Motor neuron (in vitro differentiated cells): Measurements from ENCODE around the gene ZBTB12. TPM values are rescaled to one million over a fixed set of nuclear protein-coding genes. Genes with fewer than 3 reads are reported as not detected.
"Not testable (repeated sequence)": the region's sequence is repeated elsewhere in the genome, so short reads cannot be mapped to it uniquely, and the experiment has no call there.

Source experiments
- ATAC-seq, 8 experiments: fragments of 200-7000 bp; cut with Tn5 transposase; replicated peaks in 6 of 8; 2 replicates each; pipeline ENCODE4 v1.8.0; 2021; ENCODE audit warnings: mild to moderate bottlenecking in 8 of 8, moderate library complexity in 8 of 8
- H3K27ac ChIP-seq, 2 donors: fragments of 250-450 bp; sonication (Bioruptor Pico); 2 replicates each; pipeline ENCODE4 v1.9.0; 2021; ENCODE audit warnings: antibody characterized with exemption in 2 of 2, mild to moderate bottlenecking in 2 of 2, moderate library complexity in 1 of 2
- H3K4me1 ChIP-seq, 2 donors: fragments of 250-450 bp; sonication (Bioruptor Pico); replicated peaks in 1 of 2; 2 replicates each; pipeline ENCODE4 v1.6.1; 2021; ENCODE audit warnings: antibody characterized with exemption in 2 of 2, mild to moderate bottlenecking in 2 of 2, moderate library complexity in 1 of 2
- H3K4me3 ChIP-seq, 5 donors: fragments of 250-450 bp; sonication (Bioruptor Pico); 2 replicates each; pipeline ENCODE4 v1.9.0; 2021; ENCODE audit warnings: antibody characterized with exemption in 5 of 5, mild to moderate bottlenecking in 5 of 5, moderate library complexity in 4 of 5
- WGBS, 10 experiments: fragments of 450-650 bp; shearing (Covaris generic); methylation state at CpG; one replicate each; pipeline ENCODE4 v1.0.0; 2022; 5-methylcytosine and 5-hydroxymethylcytosine counted together
- in situ Hi-C, 9 experiments: fragments of 400-800 bp; cut with MboI; loops; one replicate each; pipeline ENCODE4 v1.15.0; 2021; ENCODE audit warnings: low sequenced_read_pairs in 9 of 9, low pct_unique_long_range_greater_than_20kb in 2 of 9; ENCODE audit not compliant: unreplicated experiment in 9 of 9
- total RNA-seq, 8 experiments: library from RNA; unstranded; fragments of 300-600 nt; gene quantifications; 2 replicates each; pipeline versions ENCODE4 v1.2.3 to v1.2.4, GENCODE V29; 2022

The ZBTB12 gene
- total RNA-seq, 8 experiments from 2014 or later = 1.9 to 34.9 (median 15.9) TPM

GRCh38 chr6:31875877-31876276 is 26.0 kb downstream of the ZBTB12 start:
- no peak overlapping the region for H3K27ac ChIP-seq
- WGBS, 10 experiments = 0 to 75% (median 65%) methylated on average over 1 to 3 of the region's 5 CpGs; no CpG with 5 or more reads in 4 of the 10 experiments
- no peaks in the 10 kb centered on the region for H3K4me1 ChIP-seq
- in situ Hi-C loops = no loop called here
- no peak for ATAC-seq
- no peak overlapping the region for H3K4me3 ChIP-seq

DNA sequence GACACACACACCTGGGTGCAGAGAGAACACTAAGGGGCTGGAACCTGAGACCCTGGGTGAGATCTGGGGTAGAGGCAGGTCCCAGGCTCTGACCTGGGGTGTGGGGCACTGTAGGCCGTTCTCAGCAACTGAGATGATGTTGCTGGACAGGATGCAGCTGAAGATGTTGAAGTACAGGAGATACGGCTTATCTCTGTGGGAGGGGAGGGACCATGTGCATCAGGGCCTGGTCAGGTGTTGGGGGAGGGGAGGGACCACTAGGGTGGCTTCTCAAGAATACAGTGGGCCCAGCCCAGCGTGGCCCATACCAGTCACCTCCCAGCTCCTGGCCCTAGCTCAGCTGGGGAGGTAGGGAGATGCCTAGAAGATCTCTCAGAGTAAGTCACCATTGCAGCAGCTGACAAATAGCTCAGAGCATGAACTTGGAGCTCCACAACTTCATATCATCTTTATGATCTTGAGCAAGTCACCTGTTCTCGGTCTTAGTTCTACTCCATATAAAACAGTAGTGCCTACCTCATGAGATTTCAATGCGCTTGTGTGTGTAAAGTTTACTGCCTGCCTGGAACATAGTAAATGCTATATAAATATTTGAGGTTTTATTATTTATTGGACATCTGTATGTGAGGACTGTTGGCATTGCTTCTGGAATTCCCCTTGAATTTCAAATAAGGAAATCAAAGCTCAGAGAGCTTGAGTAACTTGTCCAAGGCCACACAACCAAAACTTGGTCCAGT is 26.9 kb downstream of the ZBTB12 start:
- H3K4me3 ChIP-seq = no peak overlapping the region
- no peak for ATAC-seq
- in situ Hi-C loops = no loop called here
- H3K4me1 ChIP-seq = no peaks in the 10 kb centered on the region
- WGBS, 10 experiments = 69 to 100% (median 79%) methylated on average over 1 to 2 of the region's 5 CpGs; no CpG with 5 or more reads in 2 of the 10 experiments
- H3K27ac ChIP-seq = no peak overlapping the region

- Histone ChIP-seq H3K4me1 (no peaks in the 10 kb centered on the region), H3K27ac (no peak overlapping the region), H3K4me3 (no peak overlapping the region)
- 53 to 83% (median 64%) methylated on average over 1 to 3 of the region's 4 CpGs; no CpG with 5 or more reads in 5 of the 10 experiments for WGBS, 10 experiments
- no peak for ATAC-seq
- in situ Hi-C loops = no loop called here
These were observed 27.7 kb downstream of the ZBTB12 start for GRCh38 chr6:31874084-31874670.

- no peak overlapping the region for H3K4me3 ChIP-seq
- ATAC-seq = peak; percentile 22 to 46 (median 36)
- 50% methylated on average over 2 of the region's 9 CpGs; no CpG with 5 or more reads in 9 of the 10 experiments for WGBS, 10 experiments
These were observed 30.7 kb downstream of the ZBTB12 start for GRCh38 chr6:31871046-31871659.

DNA sequence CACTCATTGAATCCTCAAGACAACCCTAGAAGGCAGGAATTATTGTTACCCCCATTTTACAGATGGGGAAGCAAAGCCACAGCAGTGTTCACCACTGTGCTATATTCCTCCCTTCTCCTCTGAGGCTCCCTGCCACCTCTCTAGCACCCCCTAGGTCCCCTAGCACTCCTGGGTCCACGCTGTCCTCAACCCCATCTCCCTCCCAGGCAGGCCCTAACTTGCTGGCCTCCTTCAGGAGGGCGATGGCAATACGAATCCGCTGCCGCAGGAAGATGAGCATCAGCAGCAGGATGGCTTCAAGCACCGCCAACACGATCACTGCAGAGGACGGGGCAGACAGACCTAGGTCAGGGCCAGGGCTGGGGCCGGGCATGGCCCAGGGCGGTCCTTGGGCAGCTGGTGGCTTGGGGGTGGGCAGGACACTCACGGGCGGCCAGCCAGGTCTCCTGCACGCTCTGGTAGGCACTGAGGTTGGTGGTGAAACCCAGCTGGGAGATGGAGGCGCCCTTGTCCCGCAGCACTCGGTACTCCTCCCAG is 31.4 kb downstream of the ZBTB12 start:
- ATAC-seq = peak in 4 of 8 experiments; percentile 7 to 37 (median 24)
- H3K27ac ChIP-seq = no peak overlapping the region
- no peak overlapping the region for H3K4me3 ChIP-seq
- in situ Hi-C loops = no loop called here
- no peaks in the 10 kb centered on the region for H3K4me1 ChIP-seq
- 46 to 93% (median 85%) methylated on average over 4 to 5 of the region's 16 CpGs; no CpG with 5 or more reads in 7 of the 10 experiments for WGBS, 10 experiments

More at GRCh38 chr6:31871046-31871659, 30.7 kb downstream of the ZBTB12 start:
- Histone ChIP-seq H3K27ac (no peak overlapping the region), H3K4me1 (no peaks in the 10 kb centered on the region)
- in situ Hi-C loops = no loop called here

- peaks cover 0 to 3% of the 10 kb centered on the region in 2 donors for H3K4me1 ChIP-seq
- H3K4me3 ChIP-seq = no peak overlapping the region
- no peak overlapping the region for H3K27ac ChIP-seq
- no peak for ATAC-seq
- in situ Hi-C loops = no loop called here
- 33 to 73% (median 67%) methylated on average over 1 to 3 of the region's 8 CpGs; no CpG with 5 or more reads in 7 of the 10 experiments for WGBS, 10 experiments
These were observed 32.5 kb downstream of the ZBTB12 start for GRCh38 chr6:31869343-31869742.

- ATAC-seq, H3K27ac ChIP-seq, H3K4me3 ChIP-seq, in situ Hi-C loops, H3K4me1 ChIP-seq: not testable (repeated sequence)
- WGBS, 10 experiments = 40 to 100% methylated on average over 1 of the region's 1 CpG; no CpG with 5 or more reads in 8 of the 10 experiments
These were observed 33.3 kb downstream of the ZBTB12 start for GRCh38 chr6:31868658-31868971.

DNA sequence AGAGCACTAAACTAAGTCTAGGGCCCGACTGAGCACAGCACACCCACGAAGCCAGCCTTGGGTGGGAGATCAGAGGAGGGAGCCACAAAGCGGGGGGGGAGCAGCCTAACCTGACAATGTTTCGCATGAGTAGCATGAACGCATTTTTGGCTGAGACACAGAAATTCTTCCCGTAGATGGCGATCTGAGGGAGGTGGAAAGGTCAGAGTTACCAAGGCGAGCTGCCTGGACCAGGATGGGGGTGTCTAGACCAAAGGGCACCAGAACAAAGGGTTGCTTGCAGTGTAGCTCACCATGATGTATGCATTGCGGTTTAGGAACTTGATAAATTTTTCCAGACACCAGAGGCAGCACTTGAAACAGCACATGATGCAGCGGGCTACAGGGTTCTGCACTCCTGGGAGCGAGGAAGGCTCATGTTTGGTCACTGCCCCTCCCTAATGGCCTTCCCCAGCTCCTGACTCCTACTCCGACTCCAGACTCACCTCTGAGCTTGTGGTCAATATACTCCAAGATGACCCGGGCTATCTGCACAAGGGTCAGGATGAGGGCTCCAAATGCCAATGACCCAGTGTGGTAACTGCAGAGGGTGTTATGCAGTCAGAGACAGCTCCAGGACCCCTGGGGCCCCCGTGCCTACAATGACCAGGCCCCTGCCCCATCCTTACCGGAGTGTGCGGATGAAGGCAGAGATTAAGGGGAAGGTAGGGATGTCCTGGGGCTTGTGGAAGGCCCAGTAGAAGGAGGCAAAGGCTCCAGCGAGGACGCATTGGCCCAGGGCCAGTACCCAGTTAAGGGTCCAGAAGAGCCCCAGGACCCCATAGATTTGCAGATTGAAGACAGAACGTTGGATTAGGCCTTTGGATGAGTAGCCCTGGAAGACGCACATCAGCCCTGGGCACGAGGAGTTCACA is 36.4 kb downstream of the ZBTB12 start:
- H3K4me1 ChIP-seq = peaks cover 4 to 11% of the 10 kb centered on the region in 2 donors
- in situ Hi-C loops = no loop called here
- 60 to 97% (median 78%) methylated on average over 2 to 11 of the region's 21 CpGs; no CpG with 5 or more reads in 1 of the 10 experiments for WGBS, 10 experiments
- H3K27ac ChIP-seq = no peak overlapping the region
- H3K4me3 ChIP-seq = no peak overlapping the region
- no peak for ATAC-seq

- 80 to 100% (median 89%) methylated on average over 1 to 3 of the region's 8 CpGs; no CpG with 5 or more reads in 6 of the 10 experiments for WGBS, 10 experiments
- no peak overlapping the region for H3K4me3 ChIP-seq
- in situ Hi-C loops = no loop called here
- H3K4me1 ChIP-seq = peaks cover 4 to 11% of the 10 kb centered on the region in 2 donors
- no peak for ATAC-seq
- H3K27ac ChIP-seq = no peak overlapping the region
These were observed 37.1 kb downstream of the ZBTB12 start for GRCh38 chr6:31864818-31865204.

- 0 to 49% (median 28%) methylated on average over 1 to 5 of the region's 16 CpGs; no CpG with 5 or more reads in 4 of the 10 experiments for WGBS, 10 experiments
- H3K4me1 ChIP-seq = peaks cover 4 to 11% of the 10 kb centered on the region in 2 donors
- H3K27ac ChIP-seq = peak overlapping the region; percentile 68 to 72
- H3K4me3 ChIP-seq = peak overlapping the region; percentile 52 to 88 (median 72)
- ATAC-seq, in situ Hi-C loops: not testable (repeated sequence)
These were observed 37.7 kb downstream of the ZBTB12 start for GRCh38 chr6:31864123-31864562.

GRCh38 chr6:31862344-31863235 is 39.3 kb downstream of the ZBTB12 start, which contains the start of gene NEU1:
Gene NEU1, minus strand, starts transcription at chr6:31862821. Its CDS starts 45 bp downstream, at chr6:31862776.
- peak within 1 kb of the TSS; percentile 68 to 72 for H3K27ac ChIP-seq
- ATAC-seq = peak; percentile 89 to 95 (median 93)
- in situ Hi-C loops = no loop called here
- H3K4me1 ChIP-seq = peaks cover 4 to 11% of the 10 kb centered on the region in 2 donors
- peak within 1 kb of the TSS; percentile 57 to 88 (median 82) for H3K4me3 ChIP-seq
- 0 to 5% (median 1%) methylated on average over 3 to 20 of the region's 64 CpGs; no CpG with 5 or more reads in 5 of the 10 experiments for WGBS, 10 experiments
